ENCODE data around the gene NKAIN1.
A peak's percentile ranks its signal among the peaks of the same experiment; 100 is the strongest.
"Not testable (repeated sequence)": the region's sequence is repeated elsewhere in the genome, so short reads cannot be mapped to it uniquely, and the experiment has no call there.

The NKAIN1 gene

GRCh38 chr1:31239653-31240241 lies at the start of gene NKAIN1:
Gene NKAIN1 (minus strand): TSS chr1:31239887. CDS start chr1:31239547, 340 bp downstream.
- DNase-seq (ENCODE audit: low spot score) = peak; percentile 36

GRCh38 chr1:31289021-31289420 lies 49.3 kb upstream of the NKAIN1 start:
- DNase-seq (ENCODE audit: low spot score) = no peak

- not testable (repeated sequence) for DNase-seq (ENCODE audit: low spot score)
Measured at GRCh38 chr1:31287791-31288190, 48.1 kb upstream of the NKAIN1 start.

- DNase-seq (ENCODE audit: low spot score) = not testable (repeated sequence)
Measured at GRCh38 chr1:31282426-31282825, 42.7 kb upstream of the NKAIN1 start.

GRCh38 chr1:31273619-31274018 lies 33.9 kb upstream of the NKAIN1 start:
- no peak for DNase-seq (ENCODE audit: low spot score)

- no peak for DNase-seq (ENCODE audit: low spot score)
Measured at GRCh38 chr1:31272369-31272768, 32.7 kb upstream of the NKAIN1 start.

- DNase-seq (ENCODE audit: low spot score) = peak; percentile 69
Measured at GRCh38 chr1:31266547-31266946, 26.9 kb upstream of the NKAIN1 start.

GRCh38 chr1:31264790-31265386 lies 25.2 kb upstream of the NKAIN1 start:
- DNase-seq (ENCODE audit: low spot score) = no peak

DNA sequence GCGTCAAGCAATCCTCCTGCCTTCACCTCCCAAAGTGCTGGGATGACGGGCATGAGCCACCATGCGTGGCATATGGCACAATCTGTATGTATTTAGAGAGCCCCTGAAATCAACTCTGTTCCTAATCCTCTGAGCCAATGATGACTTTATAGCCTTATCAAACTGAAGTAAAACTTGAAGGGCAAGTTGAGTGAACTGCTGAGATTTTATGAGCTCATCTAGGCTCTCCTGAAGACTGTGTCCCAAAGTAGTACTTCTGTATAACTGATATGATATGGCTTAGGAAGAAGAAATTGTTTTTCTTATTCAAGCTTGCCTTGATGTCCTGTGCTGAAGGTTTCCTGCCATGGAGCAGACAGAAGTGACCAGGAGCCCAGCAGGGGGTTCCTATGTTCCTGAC lies 23.7 kb upstream of the NKAIN1 start:
- no peak for DNase-seq (ENCODE audit: low spot score)

GRCh38 chr1:31262393-31262792 lies 22.7 kb upstream of the NKAIN1 start:
- DNase-seq (ENCODE audit: low spot score) = not testable (repeated sequence)

DNA sequence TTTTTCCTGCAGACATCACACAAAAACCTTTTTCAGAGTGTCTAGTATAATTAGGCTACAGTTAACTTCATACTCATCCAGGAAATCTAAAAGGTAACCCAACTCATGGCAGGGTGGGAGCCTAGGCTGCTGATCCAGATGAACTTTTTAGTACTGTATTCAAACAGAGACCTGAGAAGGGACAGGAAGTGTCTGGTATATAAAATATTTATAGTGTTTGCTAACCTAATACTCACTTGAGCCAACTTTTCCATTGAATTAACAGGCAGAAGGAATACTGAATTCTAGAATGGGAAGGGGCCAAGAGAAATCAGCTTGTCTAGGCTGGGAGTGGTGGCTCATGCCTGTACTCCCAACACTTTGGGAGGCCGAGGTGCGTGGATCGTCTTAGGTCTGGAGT lies 22.2 kb upstream of the NKAIN1 start:
- DNase-seq (ENCODE audit: low spot score) = no peak

DNA sequence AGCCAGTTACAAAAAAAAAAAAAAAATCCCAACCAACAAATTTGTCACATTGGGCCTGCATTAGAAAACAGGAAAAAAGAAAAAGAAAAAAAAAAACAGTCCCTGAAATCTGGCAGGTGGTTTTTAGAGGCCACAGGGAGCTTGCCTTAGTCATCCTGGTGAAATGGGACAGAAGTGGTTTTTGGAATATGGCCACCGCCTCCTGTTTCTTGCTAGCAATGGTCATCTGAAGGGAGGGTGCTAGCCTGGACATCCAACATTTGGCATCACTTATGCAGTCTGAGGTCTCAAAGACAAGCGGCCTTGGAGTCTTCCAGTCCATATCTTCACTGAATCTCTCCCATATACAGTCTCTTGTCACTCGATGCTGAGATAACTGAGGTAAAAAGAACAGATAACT lies 20.1 kb upstream of the NKAIN1 start:
- no peak for DNase-seq (ENCODE audit: low spot score)

- DNase-seq (ENCODE audit: low spot score) = no peak
Measured at GRCh38 chr1:31258581-31258980, 18.9 kb upstream of the NKAIN1 start.

DNA sequence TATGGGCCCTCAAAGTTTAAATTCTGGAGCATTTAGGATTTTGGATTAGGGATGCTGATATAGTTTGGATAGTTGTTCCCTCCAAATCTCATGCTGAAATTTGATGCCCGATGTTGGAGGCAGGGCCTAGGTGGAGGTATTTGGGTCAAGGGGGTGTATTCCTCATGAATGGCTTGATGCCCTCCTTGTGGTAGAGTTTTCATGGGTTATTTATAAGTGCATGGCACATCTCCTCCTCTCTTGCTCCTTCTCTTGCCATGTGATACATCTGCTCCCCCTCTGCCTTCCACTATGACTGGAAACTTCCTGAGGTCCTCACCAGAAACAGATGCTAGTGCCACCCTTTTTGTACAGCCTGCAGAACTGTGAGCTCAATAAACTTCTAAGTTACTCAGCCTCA lies 17.5 kb upstream of the NKAIN1 start:
- no peak for DNase-seq (ENCODE audit: low spot score)

DNA sequence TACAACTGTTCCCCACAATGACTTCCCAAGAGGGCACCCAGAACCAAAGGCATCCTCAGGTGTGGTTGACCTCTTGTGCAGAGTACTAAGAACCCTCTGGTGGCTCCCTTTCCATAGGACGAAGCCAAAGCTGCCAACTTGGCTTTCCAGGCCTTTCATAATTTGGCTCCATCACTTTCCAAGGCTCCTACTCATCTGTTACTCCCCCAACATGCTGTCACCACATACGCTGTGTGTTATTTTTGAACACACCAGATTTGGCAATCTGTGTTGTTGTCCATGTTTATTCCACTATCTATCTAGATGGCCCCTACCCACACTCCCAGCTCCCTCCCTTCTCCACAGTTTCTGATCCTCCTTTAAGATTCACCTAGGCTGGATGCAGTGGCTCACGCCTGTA lies 10.2 kb upstream of the NKAIN1 start:
- no peak for DNase-seq (ENCODE audit: low spot score)

- DNase-seq (ENCODE audit: low spot score) = no peak
Measured at GRCh38 chr1:31248276-31248675, 8.6 kb upstream of the NKAIN1 start.

GRCh38 chr1:31244326-31244725 lies 4.6 kb upstream of the NKAIN1 start:
- no peak for DNase-seq (ENCODE audit: low spot score)

GRCh38 chr1:31243501-31244286 lies 4.0 kb upstream of the NKAIN1 start:
- DNase-seq (ENCODE audit: low spot score) = no peak

GRCh38 chr1:31241321-31241720 lies 1.6 kb upstream of the NKAIN1 start:
- no peak for DNase-seq (ENCODE audit: low spot score)

GRCh38 chr1:31238986-31239613 lies 587 bp downstream of the NKAIN1 start:
- no peak for DNase-seq (ENCODE audit: low spot score)

GRCh38 chr1:31238612-31238985 lies 1.1 kb downstream of the NKAIN1 start:
- DNase-seq (ENCODE audit: low spot score) = no peak

DNA sequence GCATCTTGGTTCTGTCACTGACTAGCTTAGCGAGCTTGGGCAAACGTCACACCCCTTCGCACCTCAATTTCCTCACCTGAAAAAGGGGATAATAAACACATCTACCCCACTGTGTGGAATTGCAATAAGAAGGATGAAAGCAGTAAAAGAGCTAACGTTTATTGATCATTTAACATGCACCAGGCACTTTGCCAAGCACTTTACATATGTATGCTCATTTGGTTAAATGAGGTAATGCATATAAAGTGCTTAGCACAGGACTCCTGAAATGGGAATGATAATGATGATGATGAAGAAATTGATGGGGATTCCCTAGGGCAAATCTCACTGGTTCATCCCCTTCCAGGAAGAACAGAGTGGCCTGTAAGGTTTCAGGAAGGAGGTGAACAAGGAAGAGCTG lies 4.8 kb downstream of the NKAIN1 start:
- no peak for DNase-seq (ENCODE audit: low spot score)

GRCh38 chr1:31234123-31234708 lies 5.5 kb downstream of the NKAIN1 start:
- DNase-seq (ENCODE audit: low spot score) = no peak
